HUES48 (cell line): ENCODE data around the gene LAMC2.

Source experiments
- H3K27ac ChIP-seq: one replicate; pipeline ENCODE4 v1.7.0; 2013; ENCODE audit warnings: low read depth, low read length, inconsistent platforms
- H3K27me3 ChIP-seq: 2 replicates; pipeline ENCODE4 v1.6.1; 2013; ENCODE audit warnings: mild to moderate bottlenecking, low read length; ENCODE audit not compliant: control insufficient read depth, insufficient read depth
- H3K36me3 ChIP-seq: 2 replicates; pipeline ENCODE4 v1.6.1; 2013; ENCODE audit warnings: low read length; ENCODE audit not compliant: control insufficient read depth, insufficient read depth
- H3K4me1 ChIP-seq: 2 replicates; pipeline ENCODE4 v1.6.1; 2013; ENCODE audit warnings: mild to moderate bottlenecking, low read length; ENCODE audit not compliant: control insufficient read depth, insufficient read depth
- H3K4me3 ChIP-seq: 2 replicates; pipeline ENCODE4 v1.5.1; 2013; ENCODE audit warnings: mild to moderate bottlenecking, low read depth, low read length
- H3K9ac ChIP-seq: 2 replicates; pipeline ENCODE4 v1.6.1; 2013; ENCODE audit warnings: mild to moderate bottlenecking, low read depth, low read length, moderate library complexity
- H3K9me3 ChIP-seq: 2 replicates; pipeline ENCODE4 v1.6.1; 2013; ENCODE audit warnings: low read length; ENCODE audit not compliant: control insufficient read depth, insufficient read depth

LAMC2 gene

DNA sequence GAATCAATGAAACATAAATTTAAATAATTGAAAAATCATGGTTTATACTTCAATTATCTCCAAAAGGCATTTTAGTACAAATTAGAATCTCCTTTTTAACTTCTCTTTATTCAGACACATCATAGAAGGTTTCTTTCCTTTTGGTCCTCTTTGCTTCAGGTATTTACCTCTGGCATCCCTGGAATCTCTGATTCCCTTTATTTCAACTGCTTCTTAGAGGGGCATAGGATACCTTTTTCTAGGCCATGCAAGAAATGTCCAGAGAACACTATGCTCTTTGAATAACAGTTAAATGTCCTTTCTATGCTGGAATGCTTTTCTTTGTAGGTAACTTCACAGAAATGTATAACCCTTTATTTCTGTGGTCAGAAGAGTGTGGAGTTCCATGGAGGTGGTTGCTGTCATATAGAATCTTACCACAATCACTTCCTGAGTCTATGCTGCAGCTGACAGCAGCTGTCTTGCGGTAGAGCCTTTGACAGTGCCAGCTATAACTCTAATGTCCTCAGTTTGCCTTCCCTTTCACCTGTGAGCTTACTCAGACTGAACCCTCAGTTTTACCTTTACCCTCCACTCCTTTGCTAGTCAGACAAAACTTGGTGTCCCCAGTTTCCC lies 8.6 kb downstream of the LAMC2 start:
- H3K4me3 ChIP-seq = peak overlapping the region; percentile 0; the same call in 1 of the 2 replicates
- H3K9ac ChIP-seq = no peak overlapping the region
- H3K27ac ChIP-seq = peak overlapping the region; percentile 26
- H3K27me3 ChIP-seq = no peaks in the 10 kb centered on the region
- no peaks in the 10 kb centered on the region for H3K9me3 ChIP-seq
- H3K4me1 ChIP-seq = peaks cover 28% of the 10 kb centered on the region
- no peaks in the 10 kb centered on the region for H3K36me3 ChIP-seq

DNA sequence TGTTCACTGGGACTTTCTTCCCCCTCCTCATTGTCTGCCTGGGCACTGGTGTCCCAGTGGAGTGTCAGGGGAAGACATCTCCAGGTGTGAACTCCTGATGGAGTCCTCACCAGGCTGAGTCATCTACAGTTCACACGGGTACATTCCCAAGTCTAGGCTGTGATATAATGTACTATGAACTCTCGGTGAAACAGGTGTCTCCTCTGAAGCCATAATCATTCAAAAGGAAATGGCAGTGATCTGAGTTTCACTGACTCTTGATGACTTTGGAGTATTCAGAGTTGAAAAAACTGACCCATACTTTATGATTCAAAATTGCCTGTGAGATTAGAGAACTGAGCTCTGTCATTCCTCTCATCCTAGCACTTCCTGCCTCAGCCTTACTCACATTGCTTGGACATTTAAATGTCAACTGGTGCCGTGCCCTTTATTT lies 9.1 kb downstream of the LAMC2 start:
- Histone ChIP-seq H3K27me3 (no peaks in the 10 kb centered on the region), H3K36me3 (no peaks in the 10 kb centered on the region), H3K9ac (no peak overlapping the region; the same call in 1 of the 2 replicates), H3K9me3 (no peaks in the 10 kb centered on the region), H3K27ac (peak overlapping the region; percentile 26), H3K4me3 (peak overlapping the region; percentile 0; the same call in 1 of the 2 replicates), H3K4me1 (peaks cover 28% of the 10 kb centered on the region)

DNA sequence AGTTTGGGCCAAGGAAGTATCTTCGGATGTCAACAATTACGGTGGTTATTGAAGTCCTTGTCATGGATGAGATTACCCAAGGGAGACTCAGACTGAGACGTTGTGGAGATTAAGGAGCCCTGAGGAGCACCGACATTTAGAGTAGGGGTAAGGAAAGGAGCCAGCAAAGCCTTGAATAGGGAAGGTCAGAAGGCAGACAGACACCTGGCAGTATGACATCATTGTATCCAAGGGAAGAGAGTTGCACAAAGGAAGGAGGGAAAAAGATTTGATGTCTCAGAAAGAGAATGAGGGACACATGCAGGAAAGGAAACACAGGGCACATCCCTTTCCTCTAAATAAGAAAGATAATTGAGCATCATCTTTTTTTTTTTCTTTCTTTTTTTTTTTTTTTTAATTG lies 11.7 kb downstream of the LAMC2 start:
- no peaks in the 10 kb centered on the region for H3K27me3 ChIP-seq
- no peak overlapping the region for H3K4me3 ChIP-seq
- H3K36me3 ChIP-seq = no peaks in the 10 kb centered on the region
- no peak overlapping the region for H3K27ac ChIP-seq
- no peak overlapping the region for H3K9ac ChIP-seq
- H3K9me3 ChIP-seq = no peaks in the 10 kb centered on the region
- H3K4me1 ChIP-seq = peaks cover 28% of the 10 kb centered on the region

DNA sequence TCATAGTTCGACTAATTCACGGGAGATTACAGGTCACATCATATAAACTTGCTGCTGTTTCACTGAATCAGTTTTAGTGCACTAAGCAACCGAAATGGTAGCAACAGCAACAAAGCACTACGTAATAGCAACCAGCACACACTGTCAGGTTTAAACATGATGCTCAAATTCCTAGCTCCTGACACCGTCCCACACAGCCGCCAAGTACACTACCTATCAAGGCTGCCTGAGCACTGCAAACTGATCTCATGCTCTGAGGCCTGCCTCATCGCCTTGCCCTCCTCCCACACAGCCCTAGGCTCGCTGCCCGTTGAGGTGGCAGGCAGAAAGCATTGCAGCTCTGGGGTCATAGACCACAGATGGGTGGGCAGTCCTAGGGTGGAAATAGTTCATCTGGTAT lies 12.4 kb downstream of the LAMC2 start:
- no peak overlapping the region for H3K4me3 ChIP-seq
- H3K36me3 ChIP-seq = no peaks in the 10 kb centered on the region

DNA sequence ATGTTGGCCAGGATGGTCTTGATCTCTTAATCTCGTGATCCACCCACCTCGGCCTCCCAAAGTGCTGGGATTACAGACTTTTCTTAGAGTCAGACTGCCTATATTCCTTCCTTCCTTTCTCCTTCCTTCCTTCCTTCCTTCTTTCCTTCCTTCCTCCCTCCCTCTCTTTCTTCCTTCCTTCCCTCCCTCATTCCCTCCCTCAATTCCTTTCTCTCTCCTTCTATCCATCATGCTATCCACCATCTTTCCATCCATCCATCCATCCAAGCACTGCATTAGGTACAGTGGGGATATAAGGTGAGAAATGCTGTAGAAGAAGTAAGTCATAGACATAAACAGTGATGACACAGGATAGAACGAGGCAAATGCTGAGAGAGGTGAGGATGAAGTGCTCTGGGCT lies 13.2 kb downstream of the LAMC2 start:
- Histone ChIP-seq H3K4me1 (peaks cover 17% of the 10 kb centered on the region), H3K9ac (no peak overlapping the region), H3K9me3 (no peaks in the 10 kb centered on the region), H3K27ac (no peak overlapping the region), H3K36me3 (no peaks in the 10 kb centered on the region), H3K27me3 (no peaks in the 10 kb centered on the region), H3K4me3 (no peak overlapping the region)

More for the DNA sequence above, 12.4 kb downstream of the LAMC2 start:
- H3K27ac ChIP-seq = no peak overlapping the region
- H3K9me3 ChIP-seq = no peaks in the 10 kb centered on the region
- H3K9ac ChIP-seq = no peak overlapping the region
- no peaks in the 10 kb centered on the region for H3K27me3 ChIP-seq
- H3K4me1 ChIP-seq = peaks cover 22% of the 10 kb centered on the region

DNA sequence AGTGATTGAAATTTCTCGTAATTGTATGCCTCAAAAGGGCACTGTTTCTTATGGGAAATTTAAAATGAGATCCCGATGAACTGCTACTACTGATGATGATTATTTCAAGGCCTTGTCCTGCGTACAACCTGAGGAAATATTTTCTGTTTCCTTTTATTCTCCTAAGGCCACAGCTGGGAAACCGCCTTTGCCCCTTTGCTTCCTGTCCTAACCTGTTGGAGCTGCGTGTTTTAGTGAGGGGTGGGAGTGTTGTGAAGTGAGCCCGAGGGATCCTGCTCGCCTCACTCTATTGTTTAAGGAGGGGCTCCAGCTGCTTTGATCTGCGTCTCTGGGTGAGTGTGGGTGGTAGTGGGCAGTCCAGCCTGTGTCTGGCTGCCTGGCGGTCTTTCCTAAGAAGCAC lies 14.4 kb downstream of the LAMC2 start:
- Histone ChIP-seq H3K27me3 (no peaks in the 10 kb centered on the region), H3K36me3 (no peaks in the 10 kb centered on the region), H3K4me1 (peaks cover 6% of the 10 kb centered on the region), H3K9me3 (no peaks in the 10 kb centered on the region), H3K27ac (no peak overlapping the region), H3K9ac (no peak overlapping the region), H3K4me3 (no peak overlapping the region)

DNA sequence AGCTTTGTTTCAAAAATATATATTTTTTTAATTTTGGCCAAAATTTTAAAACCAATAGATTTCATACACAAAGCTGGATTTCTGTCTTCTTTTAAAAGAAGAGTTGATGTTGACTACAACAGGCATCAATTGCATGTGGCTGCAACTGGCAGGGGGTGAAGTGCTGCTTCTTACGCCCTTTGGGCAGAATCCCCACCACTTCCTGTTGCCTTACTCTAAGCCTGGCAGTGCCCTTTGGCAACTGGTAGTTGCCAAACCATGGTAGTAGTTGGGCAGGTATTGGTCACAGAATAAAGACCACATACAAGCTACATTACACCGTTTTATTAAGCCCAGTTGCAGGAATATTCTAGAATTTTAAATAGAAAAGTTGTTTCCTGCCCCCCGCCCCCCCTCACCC lies 17.0 kb downstream of the LAMC2 start:
- H3K27me3 ChIP-seq = no peaks in the 10 kb centered on the region
- H3K9me3 ChIP-seq = no peaks in the 10 kb centered on the region
- no peaks in the 10 kb centered on the region for H3K36me3 ChIP-seq
- no peak overlapping the region for H3K27ac ChIP-seq
- H3K9ac ChIP-seq = no peak overlapping the region
- no peak overlapping the region for H3K4me3 ChIP-seq
- 0 out of 2 replicates have a peak, but pooled peaks cover 4% of the 10 kb centered on the region for H3K4me1 ChIP-seq

DNA sequence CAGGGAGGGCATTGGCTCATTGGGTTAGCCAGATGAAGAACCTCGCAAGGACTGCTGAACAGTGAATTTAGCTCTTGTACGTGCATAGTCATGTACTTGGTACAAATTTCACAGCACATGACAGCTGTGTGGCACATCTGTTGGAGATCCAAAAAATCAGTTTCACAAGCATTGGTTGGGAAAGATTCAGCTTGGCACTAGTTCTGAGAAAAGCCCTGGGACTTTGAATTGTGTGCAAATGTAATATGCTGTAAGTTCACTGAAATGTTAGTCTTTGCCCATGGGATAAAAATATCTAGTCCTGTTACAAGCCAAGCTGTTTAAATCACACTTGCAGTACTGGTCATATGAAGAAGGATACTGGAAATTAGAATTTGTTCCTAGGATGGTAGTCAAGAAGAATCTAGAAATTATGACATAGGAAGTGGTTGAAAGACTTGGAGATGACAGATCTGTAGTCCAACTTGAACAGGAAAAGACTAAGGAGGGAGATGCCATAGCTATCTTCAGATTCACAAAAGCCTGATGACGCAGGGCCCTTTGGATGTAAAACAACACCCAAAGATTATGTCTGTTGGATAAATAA lies 19.2 kb downstream of the LAMC2 start:
- Histone ChIP-seq H3K4me3 (no peak overlapping the region), H3K9ac (no peak overlapping the region), H3K4me1 (no peaks in the 10 kb centered on the region), H3K36me3 (no peaks in the 10 kb centered on the region), H3K27ac (no peak overlapping the region), H3K27me3 (no peaks in the 10 kb centered on the region), H3K9me3 (no peaks in the 10 kb centered on the region)

DNA sequence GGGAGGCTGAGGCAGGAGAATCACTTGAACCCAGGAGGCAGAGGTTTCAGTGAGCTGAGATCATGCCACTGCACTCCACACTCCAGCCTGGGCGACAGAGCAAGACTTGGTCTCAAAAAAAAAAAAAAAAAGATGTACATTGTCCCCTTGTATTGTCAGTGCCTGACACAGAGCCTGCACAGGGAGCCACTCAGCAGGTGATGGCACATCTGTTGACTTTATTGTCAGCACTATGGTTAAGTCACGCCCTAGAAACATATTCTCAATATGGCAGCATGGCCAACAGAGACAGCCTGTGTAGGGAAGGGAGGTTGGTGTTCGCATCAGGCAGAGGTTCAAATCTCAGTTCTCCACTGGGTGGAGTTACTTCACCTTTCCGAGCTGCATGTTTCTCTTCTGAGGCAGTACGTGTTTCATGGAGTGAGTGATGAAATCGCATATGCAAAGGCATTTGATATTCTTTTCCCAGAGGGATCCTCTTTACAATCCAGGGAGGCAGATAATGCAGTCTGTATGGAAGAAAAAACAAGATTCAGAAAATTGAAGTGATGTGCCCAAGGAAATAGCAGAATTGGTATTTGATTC lies 20.6 kb downstream of the LAMC2 start:
- Histone ChIP-seq H3K9me3 (no peaks in the 10 kb centered on the region), H3K27me3 (no peaks in the 10 kb centered on the region), H3K4me1 (no peaks in the 10 kb centered on the region), H3K36me3 (no peaks in the 10 kb centered on the region), H3K9ac (no peak overlapping the region), H3K4me3 (no peak overlapping the region), H3K27ac (no peak overlapping the region)

DNA sequence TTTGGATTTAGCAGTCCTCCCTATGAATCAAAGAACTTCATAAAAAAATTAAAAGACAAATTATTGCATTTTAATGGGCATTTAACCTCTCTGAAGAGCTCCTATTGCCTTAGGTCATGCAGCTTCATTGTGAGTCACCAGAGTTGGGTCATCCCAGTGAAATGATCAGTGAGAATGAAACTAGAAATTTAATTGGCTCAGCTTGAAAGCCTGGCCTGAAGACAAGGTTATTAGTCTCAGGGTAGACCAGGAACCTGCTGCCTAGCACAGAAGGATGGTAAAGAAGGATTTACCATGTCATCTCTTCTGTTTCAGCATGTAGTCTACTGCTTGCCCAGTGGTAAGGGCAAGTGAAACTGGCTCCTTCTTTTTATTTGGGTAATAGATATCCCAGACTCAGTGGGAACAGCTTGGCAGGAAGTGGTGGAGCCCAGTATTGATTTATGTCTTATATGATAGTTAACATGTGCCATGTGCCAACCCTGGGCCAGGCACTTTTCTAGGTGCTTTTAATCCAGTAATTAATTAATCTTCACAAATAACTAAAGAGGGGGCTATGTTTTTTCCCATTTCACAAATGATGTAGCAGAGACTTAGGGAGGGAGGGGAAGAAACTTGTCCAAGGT lies 23.6 kb downstream of the LAMC2 start:
- Histone ChIP-seq H3K4me1 (no peaks in the 10 kb centered on the region), H3K4me3 (no peak overlapping the region), H3K9me3 (no peaks in the 10 kb centered on the region), H3K9ac (no peak overlapping the region), H3K27ac (no peak overlapping the region), H3K36me3 (no peaks in the 10 kb centered on the region), H3K27me3 (no peaks in the 10 kb centered on the region)

DNA sequence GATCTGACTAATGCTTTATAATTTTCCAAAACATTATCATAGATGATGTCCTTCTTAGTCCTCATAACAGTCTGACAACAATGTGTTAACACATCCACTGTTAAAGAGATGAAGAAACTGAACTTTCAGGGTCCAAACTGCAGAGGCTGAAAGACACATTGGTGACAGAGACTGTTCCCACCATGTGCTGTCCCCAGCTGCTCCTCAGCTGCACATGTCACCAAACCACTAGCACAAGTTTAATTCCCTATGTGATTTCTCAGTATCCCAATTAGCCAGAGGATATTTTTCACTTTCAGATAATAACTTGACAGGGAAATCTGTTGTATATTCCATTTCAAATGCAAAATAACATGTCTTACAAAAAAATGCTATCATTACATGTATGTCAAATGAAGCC lies 24.6 kb downstream of the LAMC2 start:
- Histone ChIP-seq H3K9me3 (no peaks in the 10 kb centered on the region), H3K27me3 (no peaks in the 10 kb centered on the region), H3K27ac (no peak overlapping the region), H3K36me3 (no peaks in the 10 kb centered on the region), H3K4me3 (no peak overlapping the region), H3K4me1 (no peaks in the 10 kb centered on the region), H3K9ac (no peak overlapping the region)
